CD8-positive, alpha-beta memory T cell (primary cell): ENCODE data around the gene ACBD5. TPM values are rescaled to one million over a fixed set of nuclear protein-coding genes. Genes with fewer than 3 reads are reported as not detected.

Source experiments
- CTCF ChIA-PET: fragments of 350-600 bp; sonication (Branson Sonifier 250); formaldehyde crosslinking; loops from one replicate; lab custom pipeline; 2021; ENCODE audit warnings: antibody characterized with exemption; lab: Charles Lee
- POLR2A ChIA-PET: fragments of 350-600 bp; sonication (Branson Sonifier 250); formaldehyde crosslinking; loops from one replicate; lab custom pipeline; 2021; ENCODE audit warnings: antibody characterized with exemption; lab: Charles Lee
- DNase-seq, 5 donors: peaks; one replicate each; pipeline versions ENCODE4 v3.0.0 to v3.0.0-alpha.2; 2020 to 2022; ENCODE audit warnings: mixed read lengths in 1 of 5
- H3K27ac ChIP-seq: one replicate; pipeline ENCODE4 v1.7.0; 2013; ENCODE audit warnings: low read depth, mild to moderate bottlenecking, low read length, moderate library complexity
- H3K27me3 ChIP-seq: 2 replicates; pipeline ENCODE4 v1.7.0; 2013; ENCODE audit warnings: low read length, mild to moderate bottlenecking; ENCODE audit not compliant: insufficient read depth, poor library complexity, severe bottlenecking
- H3K36me3 ChIP-seq: 2 replicates; pipeline ENCODE4 v1.7.0; 2013; ENCODE audit warnings: mild to moderate bottlenecking, low read length, moderate library complexity; ENCODE audit not compliant: insufficient read depth
- H3K4me1 ChIP-seq: 2 replicates; pipeline ENCODE4 v1.7.0; 2013; ENCODE audit warnings: mild to moderate bottlenecking, low read length, moderate library complexity; ENCODE audit not compliant: insufficient read depth
- H3K4me3 ChIP-seq: 2 replicates; pipeline ENCODE4 v1.7.0; 2013; ENCODE audit warnings: mild to moderate bottlenecking, low read length
- H3K9me3 ChIP-seq: 2 replicates; pipeline ENCODE4 v1.7.0; 2013; ENCODE audit warnings: mild to moderate bottlenecking, low read length
- H3K27ac Mint-ChIP-seq, 8 donors: one replicate each; pipeline ENCODE4 v1.8.0; 2020 to 2021; ENCODE audit warnings: mixed read lengths in 8 of 8, mild to moderate bottlenecking in 6 of 8, inconsistent platforms in 3 of 8, moderate library complexity in 3 of 8
- H3K27me3 Mint-ChIP-seq, 2 donors: one replicate each; pipeline ENCODE4 v1.8.0; 2020 to 2021; ENCODE audit warnings: mixed read lengths in 2 of 2, mild to moderate bottlenecking in 1 of 2, moderate library complexity in 1 of 2
- H3K36me3 Mint-ChIP-seq, 3 donors: one replicate each; pipeline ENCODE4 v1.8.0; 2020 to 2021; ENCODE audit warnings: mixed read lengths in 3 of 3, inconsistent platforms in 1 of 3, mild to moderate bottlenecking in 1 of 3
- H3K4me1 Mint-ChIP-seq, 3 donors: one replicate each; pipeline ENCODE4 v1.8.0; 2020 to 2021; ENCODE audit warnings: mixed read lengths in 3 of 3, inconsistent platforms in 1 of 3, mild to moderate bottlenecking in 1 of 3
- H3K4me3 Mint-ChIP-seq, 7 donors: one replicate each; pipeline ENCODE4 v1.8.0; 2020 to 2021; ENCODE audit warnings: mixed read lengths in 7 of 7, mild to moderate bottlenecking in 6 of 7, moderate library complexity in 4 of 7, inconsistent platforms in 2 of 7
- H3K9me3 Mint-ChIP-seq, 5 donors: one replicate each; pipeline ENCODE4 v1.8.0; 2020 to 2022; ENCODE audit warnings: mixed read lengths in 5 of 5, mild to moderate bottlenecking in 3 of 5, moderate library complexity in 2 of 5, inconsistent platforms in 1 of 5
- polyA plus RNA-seq: library from polyadenylated mRNA; unstranded; fragments of 300-500 nt; fragmentation: Illumina TruSeq; gene quantifications from one replicate; pipeline ENCODE4 v1.2.3, GENCODE V29; 2021
- total RNA-seq, 2 experiments: library from RNA; stranded (reverse); gene quantifications; one replicate each; pipeline ENCODE4 v1.2.3, GENCODE V29; 2021

ACBD5 gene
- total and polyA plus RNA-seq, 3 experiments from 2014 or later: 13.2 to 21.3 (median 19.2) TPM

- H3K4me1 Mint-ChIP-seq: no peaks in the 10 kb centered on the region
- Histone ChIP-seq H3K9me3 (no peaks in the 10 kb centered on the region), H3K4me1 (no peaks in the 10 kb centered on the region), H3K27ac (no peak overlapping the region), H3K36me3 (peaks cover 22% of the 10 kb centered on the region), H3K4me3 (no peak overlapping the region), H3K27me3 (no peaks in the 10 kb centered on the region)
- no peaks in the 10 kb centered on the region for H3K27me3 Mint-ChIP-seq
- no peak overlapping the region for H3K27ac Mint-ChIP-seq
- ChIA-PET CTCF (interaction anchor here (1.4 kb wide), 1 partner anchor 20 kb away, joined by 4 read pairs; no protein-coding TSS in a partner anchor), POLR2A (no interaction called here)
- H3K4me3 Mint-ChIP-seq: no peak overlapping the region
- no peak for DNase-seq
- peaks cover 0 to 74% (median 10%) of the 10 kb centered on the region in 3 donors for H3K36me3 Mint-ChIP-seq
- H3K9me3 Mint-ChIP-seq: no peaks in the 10 kb centered on the region
These were observed 36.8 kb downstream of the ACBD5 start for GRCh38 chr10:27203806-27204205.

GRCh38 chr10:27197980-27198620 is 42.5 kb downstream of the ACBD5 start:
- Mint-ChIP-seq H3K36me3 (peaks cover 0 to 60% (median 9%) of the 10 kb centered on the region in 3 donors), H3K9me3 (no peaks in the 10 kb centered on the region), H3K27me3 (no peaks in the 10 kb centered on the region), H3K27ac (peak overlapping the region in 4 of 8 donors; percentile 24 to 76 (median 26)), H3K4me3 (no peak overlapping the region), H3K4me1 (peaks cover 0 to 3% (median 0%) of the 10 kb centered on the region in 3 donors)
- Histone ChIP-seq H3K36me3 (peaks cover 15% of the 10 kb centered on the region), H3K27me3 (no peaks in the 10 kb centered on the region), H3K9me3 (no peaks in the 10 kb centered on the region), H3K27ac (no peak overlapping the region), H3K4me1 (no peaks in the 10 kb centered on the region), H3K4me3 (no peak overlapping the region)
- DNase-seq: no peak
- ChIA-PET CTCF (no interaction called here), POLR2A (no interaction called here)

GRCh38 chr10:27192284-27192683 is 48.3 kb downstream of the ACBD5 start:
- H3K27me3 Mint-ChIP-seq: no peaks in the 10 kb centered on the region
- peak overlapping the region in 2 of 8 donors; percentile 50 to 74 for H3K27ac Mint-ChIP-seq
- ChIA-PET CTCF (no interaction called here), POLR2A (no interaction called here)
- H3K4me1 ChIP-seq: no peaks in the 10 kb centered on the region
- H3K36me3 ChIP-seq: peaks cover 5% of the 10 kb centered on the region
- H3K9me3 Mint-ChIP-seq: no peaks in the 10 kb centered on the region
- no peak overlapping the region for H3K27ac ChIP-seq
- no peaks in the 10 kb centered on the region for H3K9me3 ChIP-seq
- no peak overlapping the region for H3K4me3 ChIP-seq
- no peaks in the 10 kb centered on the region for H3K27me3 ChIP-seq
- no peak overlapping the region for H3K4me3 Mint-ChIP-seq
- no peak for DNase-seq
- H3K4me1 Mint-ChIP-seq: no peaks in the 10 kb centered on the region
- H3K36me3 Mint-ChIP-seq: peaks cover 0 to 20% (median 10%) of the 10 kb centered on the region in 3 donors

GRCh38 chr10:27190508-27190907 is 50.1 kb downstream of the ACBD5 start:
- POLR2A ChIA-PET: no interaction called here

GRCh38 chr10:27188897-27189296 is 51.7 kb downstream of the ACBD5 start:
- H3K27me3 Mint-ChIP-seq: no peaks in the 10 kb centered on the region
- H3K4me1 ChIP-seq: no peaks in the 10 kb centered on the region
- H3K9me3 Mint-ChIP-seq: no peaks in the 10 kb centered on the region
- no peaks in the 10 kb centered on the region for H3K36me3 ChIP-seq
- DNase-seq: no peak
- peaks cover 0 to 23% (median 15%) of the 10 kb centered on the region in 3 donors for H3K36me3 Mint-ChIP-seq
- H3K27ac ChIP-seq: no peak overlapping the region
- no peaks in the 10 kb centered on the region for H3K4me1 Mint-ChIP-seq
- H3K27ac Mint-ChIP-seq: no peak overlapping the region
- H3K27me3 ChIP-seq: no peaks in the 10 kb centered on the region
- POLR2A ChIA-PET: interaction anchor here (1.1 kb wide), 1 partner anchor 34 kb away, joined by 3 read pairs; the partner anchor contains the start of gene YME1L1
- no peak overlapping the region for H3K4me3 Mint-ChIP-seq
- CTCF ChIA-PET: no interaction called here
- no peaks in the 10 kb centered on the region for H3K9me3 ChIP-seq
- H3K4me3 ChIP-seq: no peak overlapping the region

More at GRCh38 chr10:27190508-27190907, 50.1 kb downstream of the ACBD5 start:
- Mint-ChIP-seq H3K4me1 (no peaks in the 10 kb centered on the region), H3K4me3 (no peak overlapping the region), H3K27ac (peak overlapping the region in 1 of 8 donors; percentile 35), H3K27me3 (no peaks in the 10 kb centered on the region), H3K36me3 (peaks cover 0 to 15% (median 12%) of the 10 kb centered on the region in 3 donors), H3K9me3 (no peaks in the 10 kb centered on the region)
- CTCF ChIA-PET: no interaction called here
- Histone ChIP-seq H3K36me3 (no peaks in the 10 kb centered on the region), H3K4me3 (no peak overlapping the region), H3K4me1 (no peaks in the 10 kb centered on the region), H3K9me3 (no peaks in the 10 kb centered on the region), H3K27ac (no peak overlapping the region), H3K27me3 (no peaks in the 10 kb centered on the region)
- DNase-seq: no peak

GRCh38 chr10:27188259-27188658 is 52.3 kb downstream of the ACBD5 start:
- no peaks in the 10 kb centered on the region for H3K27me3 ChIP-seq
- H3K4me1 ChIP-seq: no peaks in the 10 kb centered on the region
- H3K9me3 ChIP-seq: no peaks in the 10 kb centered on the region
- Mint-ChIP-seq H3K27ac (no peak overlapping the region), H3K4me1 (no peaks in the 10 kb centered on the region), H3K9me3 (no peaks in the 10 kb centered on the region), H3K4me3 (no peak overlapping the region), H3K27me3 (no peaks in the 10 kb centered on the region), H3K36me3 (peaks cover 0 to 19% (median 15%) of the 10 kb centered on the region in 3 donors)
- POLR2A ChIA-PET: interaction anchor here (1.1 kb wide), 1 partner anchor 34 kb away, joined by 3 read pairs; the partner anchor contains the start of gene YME1L1
- H3K4me3 ChIP-seq: no peak overlapping the region
- no peaks in the 10 kb centered on the region for H3K36me3 ChIP-seq
- CTCF ChIA-PET: no interaction called here
- H3K27ac ChIP-seq: no peak overlapping the region
- DNase-seq: no peak

- no peak for DNase-seq
- Histone ChIP-seq H3K9me3 (no peaks in the 10 kb centered on the region), H3K27me3 (no peaks in the 10 kb centered on the region), H3K36me3 (peaks cover 9% of the 10 kb centered on the region), H3K27ac (no peak overlapping the region), H3K4me1 (no peaks in the 10 kb centered on the region), H3K4me3 (no peak overlapping the region)
- H3K36me3 Mint-ChIP-seq: peaks cover 0 to 54% (median 21%) of the 10 kb centered on the region in 3 donors
- H3K27ac Mint-ChIP-seq: no peak overlapping the region
- CTCF ChIA-PET: no interaction called here
- POLR2A ChIA-PET: no interaction called here
- no peaks in the 10 kb centered on the region for H3K27me3 Mint-ChIP-seq
- no peaks in the 10 kb centered on the region for H3K4me1 Mint-ChIP-seq
- H3K4me3 Mint-ChIP-seq: no peak overlapping the region
- no peaks in the 10 kb centered on the region for H3K9me3 Mint-ChIP-seq
These were observed 70.7 kb downstream of the ACBD5 start for GRCh38 chr10:27169849-27170248.

- ChIA-PET CTCF (no interaction called here), POLR2A (no interaction called here)
- DNase-seq: no peak
- H3K36me3 ChIP-seq: peaks cover 5% of the 10 kb centered on the region
- H3K27ac Mint-ChIP-seq: peak overlapping the region in 1 of 8 donors; percentile 83
- H3K27me3 Mint-ChIP-seq: peaks cover 0 to 9% of the 10 kb centered on the region in 2 donors
- H3K36me3 Mint-ChIP-seq: peaks cover 3 to 60% (median 15%) of the 10 kb centered on the region in 3 donors
- H3K4me1 Mint-ChIP-seq: peaks cover 24 to 36% (median 32%) of the 10 kb centered on the region in 3 donors
- peaks cover 0 to 3% (median 0%) of the 10 kb centered on the region in 5 donors for H3K9me3 Mint-ChIP-seq
- H3K27me3 ChIP-seq: no peaks in the 10 kb centered on the region
- H3K9me3 ChIP-seq: no peaks in the 10 kb centered on the region
- no peak overlapping the region for H3K4me3 ChIP-seq
- peaks cover 6% of the 10 kb centered on the region for H3K4me1 ChIP-seq
- H3K4me3 Mint-ChIP-seq: peak overlapping the region in 2 of 7 donors; percentile 32 to 49
- no peak overlapping the region for H3K27ac ChIP-seq
These were observed 82.2 kb downstream of the ACBD5 start for GRCh38 chr10:27158421-27158820.
